Stimulated activated CD8-positive, alpha-beta memory T cell treated with anti-CD3 and anti-CD28 coated beads, Interleukin-7, amount 100 ng/mL, for 1 hour (primary cell): ENCODE results near the gene REXO4.
"Not testable (repeated sequence)": the region's sequence is repeated elsewhere in the genome, so short reads cannot be mapped to it uniquely, and the experiment has no call there.

Experiments
- DNase-seq, 2 donors: peaks; one replicate each; pipeline ENCODE4 v3.0.0-alpha.2; 2020; ENCODE audit warnings: low read depth in 2 of 2

The REXO4 gene

GRCh38 chr9:133389562-133389961 lies 28.2 kb downstream of the REXO4 start:
- no peak for DNase-seq

GRCh38 chr9:133389025-133389557 lies 28.7 kb downstream of the REXO4 start:
- DNase-seq = no peak

GRCh38 chr9:133387680-133388079 lies 30.1 kb downstream of the REXO4 start:
- DNase-seq = no peak

- no peak for DNase-seq
Measured at GRCh38 chr9:133386338-133386737, 31.5 kb downstream of the REXO4 start.

- DNase-seq = no peak
Measured at GRCh38 chr9:133385452-133385851, 32.4 kb downstream of the REXO4 start.

- DNase-seq = no peak
Measured at GRCh38 chr9:133384736-133385321, 33.0 kb downstream of the REXO4 start.

- no peak for DNase-seq
Measured at GRCh38 chr9:133383438-133383837, 34.4 kb downstream of the REXO4 start.

GRCh38 chr9:133382507-133383141 lies 35.2 kb downstream of the REXO4 start:
- DNase-seq = no peak

GRCh38 chr9:133380734-133381133 lies 37.1 kb downstream of the REXO4 start:
- DNase-seq = no peak

GRCh38 chr9:133379153-133380086 lies 38.4 kb downstream of the REXO4 start:
- DNase-seq = no peak

- no peak for DNase-seq
Measured at GRCh38 chr9:133378408-133378962, 39.3 kb downstream of the REXO4 start.

GRCh38 chr9:133377721-133378216 lies 40.0 kb downstream of the REXO4 start:
- DNase-seq = no peak

- DNase-seq = not testable (repeated sequence)
Measured at GRCh38 chr9:133377280-133377679, 40.5 kb downstream of the REXO4 start.

- peak; percentile 91 for DNase-seq
Measured at GRCh38 chr9:133375724-133376654, 41.8 kb downstream of the REXO4 start, which contains the start of the genes STKLD1 and SURF4. STKLD1 (plus strand) TSS chr9:133376366; CDS start chr9:133376474, 108 bp downstream. SURF4 (minus strand) TSS chr9:133376060; CDS start chr9:133375969, 91 bp downstream.

GRCh38 chr9:133375116-133375723 lies 42.6 kb downstream of the REXO4 start:
- DNase-seq = no peak

GRCh38 chr9:133374612-133375115 lies 43.1 kb downstream of the REXO4 start:
- no peak for DNase-seq

- DNase-seq = no peak
Measured at GRCh38 chr9:133372144-133372543, 45.7 kb downstream of the REXO4 start.

- peak in 1 of 2 donors; percentile 30 for DNase-seq
Measured at GRCh38 chr9:133371261-133371711, 46.5 kb downstream of the REXO4 start.

GRCh38 chr9:133370685-133371084 lies 47.1 kb downstream of the REXO4 start:
- peak in 1 of 2 donors; percentile 20 for DNase-seq

GRCh38 chr9:133369933-133370332 lies 47.9 kb downstream of the REXO4 start:
- DNase-seq = no peak
